GM12872 (cell line): ENCODE results near the gene SOWAHB.

Experiments
- TF ChIP-seq, protein P1 (sequence below): IDR thresholded peaks from 3 replicates; pipeline ENCODE4 v1.5.1; 2011; ENCODE audit warnings: low read depth, mild to moderate bottlenecking, low read length, moderate library complexity; ENCODE audit not compliant: insufficient read depth

Gene SOWAHB

DNA sequence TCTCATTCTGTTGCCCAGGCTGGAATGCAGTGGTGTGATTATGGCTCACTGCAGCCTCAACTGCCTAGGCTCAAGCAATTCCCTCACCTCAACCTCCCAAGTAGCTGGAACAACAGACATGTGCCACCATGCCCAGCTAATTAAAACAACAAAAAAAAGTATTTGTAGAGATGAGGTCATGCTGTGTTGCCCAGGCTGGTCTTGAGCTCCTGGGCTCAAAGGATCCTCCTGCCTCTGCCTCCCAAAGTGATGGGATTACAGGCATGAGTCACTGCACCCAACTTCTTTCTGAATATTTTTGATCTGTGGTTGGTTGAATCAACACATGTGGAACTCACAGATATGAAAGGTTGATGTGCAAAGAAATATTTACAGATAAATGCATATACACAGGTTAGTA, 33.1 kb upstream of the SOWAHB start:
- TF ChIP-seq, protein P1, sequence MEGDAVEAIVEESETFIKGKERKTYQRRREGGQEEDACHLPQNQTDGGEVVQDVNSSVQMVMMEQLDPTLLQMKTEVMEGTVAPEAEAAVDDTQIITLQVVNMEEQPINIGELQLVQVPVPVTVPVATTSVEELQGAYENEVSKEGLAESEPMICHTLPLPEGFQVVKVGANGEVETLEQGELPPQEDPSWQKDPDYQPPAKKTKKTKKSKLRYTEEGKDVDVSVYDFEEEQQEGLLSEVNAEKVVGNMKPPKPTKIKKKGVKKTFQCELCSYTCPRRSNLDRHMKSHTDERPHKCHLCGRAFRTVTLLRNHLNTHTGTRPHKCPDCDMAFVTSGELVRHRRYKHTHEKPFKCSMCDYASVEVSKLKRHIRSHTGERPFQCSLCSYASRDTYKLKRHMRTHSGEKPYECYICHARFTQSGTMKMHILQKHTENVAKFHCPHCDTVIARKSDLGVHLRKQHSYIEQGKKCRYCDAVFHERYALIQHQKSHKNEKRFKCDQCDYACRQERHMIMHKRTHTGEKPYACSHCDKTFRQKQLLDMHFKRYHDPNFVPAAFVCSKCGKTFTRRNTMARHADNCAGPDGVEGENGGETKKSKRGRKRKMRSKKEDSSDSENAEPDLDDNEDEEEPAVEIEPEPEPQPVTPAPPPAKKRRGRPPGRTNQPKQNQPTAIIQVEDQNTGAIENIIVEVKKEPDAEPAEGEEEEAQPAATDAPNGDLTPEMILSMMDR, result no peak

DNA sequence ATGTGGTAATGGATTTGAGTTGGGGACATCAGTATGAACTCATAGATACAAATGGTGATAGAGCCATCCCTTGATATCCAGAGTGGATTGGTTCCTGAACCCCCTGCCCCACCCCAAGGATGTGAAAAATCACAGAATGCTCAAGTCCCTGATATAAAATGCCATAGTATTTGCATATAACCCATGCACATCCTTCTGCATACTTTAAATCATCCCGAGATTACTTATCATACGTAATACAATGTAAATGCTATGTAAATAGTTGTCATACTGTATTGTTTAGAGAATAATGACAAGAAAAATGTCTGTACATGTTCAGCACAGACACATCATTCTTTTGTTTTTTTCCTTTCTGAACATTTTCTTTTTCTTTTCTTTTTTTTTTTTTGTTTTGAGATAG, 32.7 kb upstream of the SOWAHB start:
- TF ChIP-seq, protein P1, result no peak

DNA sequence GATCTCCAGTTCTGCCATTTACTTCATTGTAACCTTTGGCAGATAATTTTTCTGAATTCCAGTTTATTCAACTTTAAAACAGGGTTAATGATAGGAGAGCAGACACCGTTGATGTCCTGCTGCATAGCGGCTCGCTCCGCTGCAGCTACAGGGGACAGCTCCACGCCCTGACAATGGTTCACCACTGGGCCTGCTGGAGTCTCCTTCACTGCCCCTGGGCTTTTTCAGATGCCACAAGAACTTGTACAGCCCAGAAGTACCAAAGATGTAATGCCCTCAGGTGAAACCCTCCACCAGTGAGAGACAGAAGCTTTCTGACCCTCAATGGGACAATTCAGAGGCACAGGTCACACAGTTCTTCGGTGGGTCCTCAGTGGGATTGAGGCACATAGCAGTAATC, 28.9 kb upstream of the SOWAHB start:
- TF ChIP-seq, protein P1, result no peak

DNA sequence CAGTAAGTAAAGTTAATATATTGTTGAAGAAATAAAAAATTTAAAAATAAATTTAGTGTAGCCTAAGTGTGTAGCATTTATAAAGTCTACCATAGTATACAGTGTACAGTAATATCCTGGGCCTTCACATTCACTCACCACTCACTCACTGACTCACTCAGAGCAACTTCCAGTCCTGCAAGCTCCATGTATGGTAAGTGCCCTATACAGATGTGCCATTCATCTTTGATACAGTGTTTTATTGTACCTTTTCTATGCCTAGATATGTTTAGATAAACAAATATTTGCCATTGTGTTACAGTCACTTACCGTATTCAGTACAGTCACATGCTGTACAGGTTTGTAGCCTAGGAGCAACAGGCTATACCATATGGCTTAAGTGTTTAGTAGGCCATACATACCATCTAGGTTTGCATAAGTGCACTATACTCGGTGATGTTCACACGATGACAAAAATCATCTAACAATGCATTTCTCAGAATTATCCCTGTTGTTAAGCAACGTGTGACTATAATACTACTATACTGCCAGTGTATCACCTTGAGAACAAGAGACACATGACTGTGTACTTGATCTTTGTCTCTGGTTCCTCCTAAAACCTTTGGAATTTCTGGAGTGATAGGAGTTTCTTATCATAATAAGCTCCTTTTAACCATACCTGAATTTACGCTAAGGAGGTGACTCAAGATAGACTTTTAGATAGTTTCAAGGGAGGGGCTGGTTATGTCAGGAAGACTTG, 25.8 kb upstream of the SOWAHB start:
- TF ChIP-seq, protein P1, result no peak

DNA sequence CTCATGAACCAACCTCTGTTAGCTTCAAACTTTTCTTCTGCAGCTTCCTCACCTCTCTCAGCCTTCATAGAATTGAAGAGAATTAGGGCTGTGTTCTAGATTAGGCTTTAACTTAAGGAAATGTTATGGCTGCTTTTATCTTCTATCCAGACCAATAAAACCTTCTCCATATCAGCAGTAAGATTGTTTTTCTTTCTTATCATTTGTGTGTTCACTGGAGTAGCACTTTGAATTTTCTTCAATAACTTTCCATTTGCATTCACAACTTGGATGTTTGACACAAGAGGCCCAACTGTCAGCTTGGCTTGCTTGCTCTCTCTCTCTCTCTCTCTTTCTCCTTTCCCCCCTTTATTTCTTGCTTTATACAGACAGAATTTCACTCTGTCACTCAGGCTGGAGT, 22.8 kb upstream of the SOWAHB start:
- TF ChIP-seq, protein P1, result no peak

DNA sequence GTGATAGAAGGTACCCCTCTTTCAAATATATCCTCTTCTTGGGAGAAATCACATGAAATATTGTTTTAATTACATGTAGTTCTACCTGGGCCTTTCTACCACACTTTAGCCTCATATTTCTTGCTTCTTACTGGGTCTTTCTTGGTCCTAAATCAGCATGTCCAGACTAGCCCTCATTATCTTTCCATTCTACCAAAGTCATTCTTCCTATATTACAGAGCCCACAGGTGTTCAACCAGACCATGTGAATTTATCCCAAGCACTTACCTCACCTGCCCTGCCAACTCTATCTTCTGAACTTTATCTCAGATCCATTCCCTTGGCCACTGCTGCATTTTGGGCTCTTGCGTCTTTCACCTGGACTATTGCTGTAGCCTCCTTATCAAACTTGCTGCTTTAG, 11.8 kb upstream of the SOWAHB start:
- TF ChIP-seq, protein P1, result no peak

DNA sequence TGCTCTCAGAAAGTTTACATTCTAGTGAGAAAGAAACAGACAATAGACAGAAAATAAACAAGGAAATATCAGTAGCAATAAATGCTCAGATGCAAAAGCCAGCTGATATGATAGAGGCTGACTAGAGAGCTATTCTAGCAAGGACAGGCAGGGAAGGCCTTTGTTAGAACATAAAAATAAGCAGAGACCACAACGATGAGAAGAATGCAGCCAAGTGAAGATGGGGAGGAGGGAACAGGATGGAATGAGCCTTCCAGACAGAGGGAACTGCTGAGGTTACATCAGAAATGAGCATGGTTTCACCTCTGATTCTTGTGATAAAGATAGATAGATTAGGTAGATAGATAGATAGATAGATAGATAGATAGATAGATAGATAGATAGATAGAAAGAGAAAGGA, 7.6 kb upstream of the SOWAHB start:
- TF ChIP-seq, protein P1, result no peak
